Activated CD4-positive, alpha-beta T cell treated with anti-CD3 and anti-CD28 coated beads for 24 hours (primary cell): ENCODE measurements around the gene ZBTB46.

ENCODE experiments used
- DNase-seq, 2 donors: peaks; one replicate each; pipeline ENCODE4 v3.0.0-alpha.2; 2020; ENCODE audit warnings: low read depth in 2 of 2

The ZBTB46 gene

DNA sequence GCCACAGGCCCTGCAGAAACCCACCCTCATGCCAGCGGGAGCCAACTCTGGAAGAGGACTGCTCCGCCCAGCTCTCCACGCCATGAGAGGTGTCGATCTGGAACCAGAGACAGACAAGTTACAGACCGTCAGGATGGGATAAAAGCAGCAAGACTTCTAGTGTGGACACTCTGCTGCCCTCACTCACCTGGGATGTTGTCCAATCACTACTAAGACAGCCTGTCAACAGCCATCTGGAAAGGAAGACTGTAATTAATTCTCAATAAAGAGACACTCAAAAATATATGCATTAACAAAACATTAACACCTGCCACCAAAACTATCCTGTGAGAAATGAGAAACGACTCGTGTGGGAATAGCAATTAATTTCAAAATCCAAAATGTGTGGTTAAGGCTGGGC lies 63.2 kb downstream of the ZBTB46 start:
- DNase-seq = no peak

DNA sequence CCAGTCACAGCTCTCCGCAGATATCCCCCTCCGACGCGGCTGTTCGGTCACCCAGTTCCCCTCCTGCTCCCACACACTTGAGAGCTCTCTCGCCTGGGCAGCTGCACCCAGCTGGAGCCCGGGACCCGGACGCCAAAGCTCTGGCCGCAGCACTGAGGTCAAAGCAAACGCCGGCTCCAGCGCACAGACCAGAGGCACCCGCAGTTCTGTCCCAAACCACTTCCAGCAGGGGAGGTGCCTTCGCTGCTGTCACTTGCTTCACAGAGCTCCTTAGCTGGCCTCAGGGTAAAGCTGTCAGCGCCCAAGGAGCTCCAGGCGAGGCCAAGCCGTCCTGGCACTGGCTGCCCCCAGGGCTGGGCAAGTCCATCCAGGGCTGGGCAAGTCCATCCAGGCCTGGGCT lies 63.6 kb downstream of the ZBTB46 start:
- no peak for DNase-seq

DNA sequence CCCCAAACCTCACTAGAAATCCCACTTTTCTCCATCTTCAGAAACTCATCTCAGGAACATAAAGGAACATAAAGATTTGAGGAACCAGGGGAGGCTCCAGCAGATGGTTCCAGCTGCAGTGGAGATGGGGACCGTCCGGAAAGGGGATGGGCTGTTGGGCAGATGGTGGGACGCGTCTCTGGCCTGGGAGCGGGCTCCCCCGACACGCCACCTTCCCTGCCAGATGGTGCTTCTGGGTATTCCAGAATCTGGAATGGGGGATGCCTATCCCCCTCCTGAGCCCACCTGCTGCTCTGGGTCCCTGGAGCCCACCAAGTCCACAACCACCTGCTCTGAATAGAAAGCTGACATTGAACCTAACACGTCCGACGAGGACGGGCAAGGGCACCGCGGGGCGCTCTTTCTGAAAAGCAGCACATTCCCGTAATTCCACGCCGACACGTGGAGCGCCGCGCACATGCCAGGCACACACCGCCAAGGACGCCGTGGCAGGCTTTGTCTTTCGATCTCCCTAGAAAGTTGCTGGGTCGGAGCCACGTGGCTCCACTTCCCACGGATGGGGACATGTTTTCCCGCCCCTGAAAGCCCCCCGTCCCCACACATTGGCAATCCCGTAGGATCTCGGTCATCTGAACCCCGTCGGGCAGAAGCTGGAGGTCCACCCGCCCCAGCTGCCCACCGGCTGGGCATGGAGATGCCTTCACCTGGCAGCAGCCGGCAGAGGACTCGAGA lies 64.2 kb downstream of the ZBTB46 start:
- DNase-seq = no peak

DNA sequence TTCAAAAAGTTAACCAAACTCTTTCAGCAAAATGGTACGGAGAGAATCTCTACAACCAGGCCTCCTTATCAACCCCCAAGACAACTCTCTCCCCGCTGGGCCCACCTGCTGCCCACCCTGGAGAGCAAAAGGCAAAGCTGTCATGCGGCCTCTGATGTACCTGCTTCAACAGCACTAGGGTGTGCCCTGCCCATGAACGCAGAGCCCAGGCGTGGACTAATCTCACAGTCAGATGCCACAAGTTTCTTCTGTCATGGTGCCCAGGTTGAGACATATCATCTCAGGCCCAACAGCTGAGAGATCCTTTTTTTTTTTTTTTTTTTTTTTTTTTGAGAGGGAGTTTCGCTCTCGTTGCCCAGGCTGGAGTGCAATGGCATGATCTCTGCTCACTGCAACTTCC lies 65.2 kb downstream of the ZBTB46 start:
- no peak for DNase-seq

GRCh38 chr20:63765082-63765873 lies 65.8 kb downstream of the ZBTB46 start:
- no peak for DNase-seq

GRCh38 chr20:63759377-63759901 lies 71.6 kb downstream of the ZBTB46 start:
- DNase-seq = no peak

GRCh38 chr20:63758152-63758551 lies 72.9 kb downstream of the ZBTB46 start:
- no peak for DNase-seq

DNA sequence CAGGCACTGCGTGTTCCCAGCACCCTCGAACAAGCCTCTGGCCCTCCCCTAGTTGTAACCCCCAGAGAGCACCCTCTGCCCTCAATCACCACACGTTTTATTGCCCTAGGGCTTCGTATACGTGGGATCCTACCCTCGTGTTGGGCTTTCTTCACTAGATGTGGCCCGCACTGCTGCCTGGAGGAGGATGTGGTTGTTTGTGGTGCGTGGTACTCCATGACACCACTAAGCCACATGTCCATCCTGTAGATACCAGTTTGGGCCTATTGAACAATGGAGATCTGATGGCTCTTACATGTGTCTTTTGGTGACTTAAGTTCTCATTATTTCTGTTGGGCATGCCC lies 74.4 kb downstream of the ZBTB46 start:
- DNase-seq = no peak

DNA sequence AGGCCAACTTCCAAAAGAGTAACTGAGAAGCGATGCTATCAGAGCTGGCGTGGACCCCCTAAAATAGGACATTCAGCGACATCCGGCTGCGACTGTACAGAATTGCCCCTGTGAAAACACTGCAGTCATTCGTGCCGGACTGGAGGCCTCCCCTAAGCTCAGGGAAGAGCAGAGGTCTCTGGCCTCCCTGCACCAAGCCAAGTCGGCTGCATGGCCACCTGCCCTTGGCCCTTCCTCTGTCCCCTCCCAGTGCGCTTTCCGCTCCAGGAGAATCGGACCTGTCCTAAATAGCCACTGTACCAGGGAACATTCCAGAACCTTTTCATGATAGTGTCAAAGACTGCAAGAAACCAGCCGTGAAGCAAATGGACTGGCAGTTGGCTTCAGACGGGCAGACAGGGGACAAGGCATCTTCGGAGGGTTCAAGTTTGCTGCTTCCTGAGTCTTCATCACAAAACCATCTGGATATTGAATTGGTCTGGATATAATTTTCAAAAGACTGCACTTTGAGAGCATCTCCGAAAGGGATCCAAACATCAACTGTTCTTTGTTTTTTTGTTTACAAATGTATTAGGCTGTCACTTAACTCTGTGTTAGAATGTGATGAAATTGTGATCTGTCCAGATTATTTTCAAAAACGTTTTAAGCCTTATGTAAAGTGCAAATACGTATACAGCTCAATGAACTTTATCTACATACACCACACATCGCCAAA lies 75.0 kb downstream of the ZBTB46 start:
- DNase-seq = no peak

- DNase-seq = no peak
Observed at GRCh38 chr20:63754008-63754407, 77.1 kb downstream of the ZBTB46 start.

- DNase-seq = no peak
Observed at GRCh38 chr20:63753381-63753780, 77.7 kb downstream of the ZBTB46 start.

- no peak for DNase-seq
Observed at GRCh38 chr20:63752411-63753101, 78.5 kb downstream of the ZBTB46 start.

- no peak for DNase-seq
Observed at GRCh38 chr20:63751471-63752271, 79.4 kb downstream of the ZBTB46 start.

DNA sequence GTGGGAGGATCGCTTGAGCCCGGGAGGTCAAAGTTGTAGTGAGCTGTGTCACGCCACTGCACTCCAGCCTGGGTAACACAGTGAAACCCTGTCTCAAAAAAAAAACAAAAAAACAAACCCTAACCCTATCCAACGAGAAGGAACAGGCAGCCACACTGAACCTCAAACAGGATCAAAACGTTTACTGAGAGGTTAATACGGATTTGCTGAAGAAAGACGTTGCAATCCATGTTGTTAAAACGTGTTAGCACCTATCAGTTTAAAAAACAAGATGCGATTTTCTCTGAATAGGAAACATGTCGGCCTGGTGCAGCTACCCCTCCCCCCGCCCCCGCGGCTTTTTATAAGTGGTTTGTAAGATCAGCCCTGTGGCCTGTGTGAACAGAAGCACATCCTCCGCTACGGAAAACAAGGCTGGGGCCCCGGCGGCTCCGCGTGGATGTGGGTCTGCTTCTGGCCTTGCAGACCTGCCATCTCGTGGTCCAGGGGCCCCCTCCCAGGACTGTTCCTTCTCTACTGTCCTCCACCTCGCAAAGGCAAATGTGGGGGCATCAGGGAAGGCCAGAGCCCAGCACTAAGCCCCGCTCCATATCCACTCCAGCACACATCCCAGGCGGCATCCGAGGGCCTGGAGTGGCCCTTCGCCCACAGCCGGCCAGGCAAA lies 80.1 kb downstream of the ZBTB46 start:
- no peak for DNase-seq

- DNase-seq = no peak
Observed at GRCh38 chr20:63749597-63750508, 81.2 kb downstream of the ZBTB46 start.

DNA sequence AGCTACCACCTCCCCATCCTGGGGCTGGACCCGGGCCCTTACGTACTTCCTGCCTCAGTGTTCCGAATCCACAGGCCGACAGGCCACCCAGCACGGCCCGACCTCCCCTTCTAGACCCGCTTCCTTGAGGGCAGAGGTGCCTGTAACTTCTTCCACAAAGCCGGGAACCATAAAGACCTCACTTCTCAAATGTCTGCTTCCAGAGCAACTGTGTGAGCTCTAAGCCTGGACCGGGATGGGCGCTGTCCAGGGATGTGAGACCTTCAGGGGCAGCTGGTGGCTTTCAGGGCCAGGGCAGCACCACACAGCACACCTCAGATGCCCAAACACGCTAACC lies 82.2 kb downstream of the ZBTB46 start:
- DNase-seq = no peak

GRCh38 chr20:63748070-63748933 lies 82.8 kb downstream of the ZBTB46 start:
- no peak for DNase-seq

- no peak for DNase-seq
Observed at GRCh38 chr20:63747622-63748069, 83.4 kb downstream of the ZBTB46 start.
